Bronchial epithelial cell (primary cell): Measurements from ENCODE around the gene SFTPB. TPM values are rescaled to one million over a fixed set of nuclear protein-coding genes. Genes with fewer than 3 reads are reported as not detected.
A peak's percentile ranks its signal among the peaks of the same experiment; 100 is the strongest.

ENCODE experiments used
- DNase-seq: peaks from one replicate; pipeline ENCODE4 v3.0.0-alpha.2; 2010; ENCODE audit warnings: low read depth
- FAIRE-seq: peaks from 2 replicates; lab custom pipeline; 2011; peaks lifted over from hg19 to GRCh38; lab: Jason Lieb, UNC
- H3K27me3 ChIP-seq: 2 replicates; pipeline ENCODE4 v1.5.1; 2011; ENCODE audit warnings: low read length; ENCODE audit not compliant: control insufficient read depth, insufficient read depth
- H3K36me3 ChIP-seq: 2 replicates; pipeline ENCODE4 v1.5.1; 2011; ENCODE audit warnings: low read length; ENCODE audit not compliant: control insufficient read depth, insufficient read depth
- H3K4me3 ChIP-seq: 2 replicates; pipeline ENCODE4 v1.5.1; 2011; ENCODE audit warnings: mild to moderate bottlenecking, low read depth, low read length, control low read depth
- CTCF ChIP-seq: IDR thresholded peaks from 2 replicates; pipeline ENCODE4 v1.5.1; 2011; ENCODE audit warnings: mild to moderate bottlenecking, moderate library complexity, low read length, control low read depth, inconsistent platforms; ENCODE audit not compliant: insufficient read depth, severe bottlenecking
- total RNA-seq: library from RNA; depleted of rRNA; stranded (reverse); fragments of >200 nt; gene quantifications from 2 replicates; pipeline ENCODE4 v1.2.1, GENCODE V29; 2014

SFTPB gene
- total RNA-seq, 1 donor from 2014 or later: not detected

- H3K36me3 ChIP-seq: no peaks in the 10 kb centered on the region
- peaks cover 2% of the 10 kb centered on the region for H3K27me3 ChIP-seq
- no peak for FAIRE-seq
- no peak for DNase-seq
- H3K4me3 ChIP-seq: no peak overlapping the region
- no peak for TF ChIP-seq CTCF
Measured at GRCh38 chr2:85684380-85684779, 16.4 kb upstream of the SFTPB start.

GRCh38 chr2:85682378-85682777 is 14.4 kb upstream of the SFTPB start:
- no peak for FAIRE-seq

GRCh38 chr2:85681776-85682175 is 13.8 kb upstream of the SFTPB start:
- Histone ChIP-seq H3K27me3 (peaks cover 2% of the 10 kb centered on the region), H3K4me3 (no peak overlapping the region), H3K36me3 (no peaks in the 10 kb centered on the region)
- no peak for TF ChIP-seq CTCF
- DNase-seq (no peak), FAIRE-seq (peak; percentile 47)

More at GRCh38 chr2:85682378-85682777, 14.4 kb upstream of the SFTPB start:
- no peaks in the 10 kb centered on the region for H3K36me3 ChIP-seq
- H3K4me3 ChIP-seq: no peak overlapping the region
- no peak for DNase-seq
- no peak for TF ChIP-seq CTCF
- peaks cover 2% of the 10 kb centered on the region for H3K27me3 ChIP-seq

- Histone ChIP-seq H3K4me3 (no peak overlapping the region), H3K36me3 (no peaks in the 10 kb centered on the region), H3K27me3 (peaks cover 2% of the 10 kb centered on the region)
- no peak for TF ChIP-seq CTCF
- DNase-seq (no peak), FAIRE-seq (no peak)
Measured at GRCh38 chr2:85681372-85681763, 13.4 kb upstream of the SFTPB start.

GRCh38 chr2:85680707-85681371 is 12.8 kb upstream of the SFTPB start:
- H3K4me3 ChIP-seq: no peak overlapping the region
- no peak for TF ChIP-seq CTCF
- peaks cover 2% of the 10 kb centered on the region for H3K27me3 ChIP-seq
- peak; percentile 47 for DNase-seq
- H3K36me3 ChIP-seq: no peaks in the 10 kb centered on the region
- FAIRE-seq: no peak
